ENCODE data around the gene PDIA5.
"Not testable (repeated sequence)": the region's sequence is repeated elsewhere in the genome, so short reads cannot be mapped to it uniquely, and the experiment has no call there.

Gene PDIA5

GRCh38 chr3:123094516-123095313 is 27.9 kb downstream of the PDIA5 start:
- no peak for DNase-seq

GRCh38 chr3:123096126-123096525 is 29.3 kb downstream of the PDIA5 start:
- DNase-seq, result no peak

- DNase-seq, result no peak
Measured at GRCh38 chr3:123096731-123097130, 29.9 kb downstream of the PDIA5 start.

DNA sequence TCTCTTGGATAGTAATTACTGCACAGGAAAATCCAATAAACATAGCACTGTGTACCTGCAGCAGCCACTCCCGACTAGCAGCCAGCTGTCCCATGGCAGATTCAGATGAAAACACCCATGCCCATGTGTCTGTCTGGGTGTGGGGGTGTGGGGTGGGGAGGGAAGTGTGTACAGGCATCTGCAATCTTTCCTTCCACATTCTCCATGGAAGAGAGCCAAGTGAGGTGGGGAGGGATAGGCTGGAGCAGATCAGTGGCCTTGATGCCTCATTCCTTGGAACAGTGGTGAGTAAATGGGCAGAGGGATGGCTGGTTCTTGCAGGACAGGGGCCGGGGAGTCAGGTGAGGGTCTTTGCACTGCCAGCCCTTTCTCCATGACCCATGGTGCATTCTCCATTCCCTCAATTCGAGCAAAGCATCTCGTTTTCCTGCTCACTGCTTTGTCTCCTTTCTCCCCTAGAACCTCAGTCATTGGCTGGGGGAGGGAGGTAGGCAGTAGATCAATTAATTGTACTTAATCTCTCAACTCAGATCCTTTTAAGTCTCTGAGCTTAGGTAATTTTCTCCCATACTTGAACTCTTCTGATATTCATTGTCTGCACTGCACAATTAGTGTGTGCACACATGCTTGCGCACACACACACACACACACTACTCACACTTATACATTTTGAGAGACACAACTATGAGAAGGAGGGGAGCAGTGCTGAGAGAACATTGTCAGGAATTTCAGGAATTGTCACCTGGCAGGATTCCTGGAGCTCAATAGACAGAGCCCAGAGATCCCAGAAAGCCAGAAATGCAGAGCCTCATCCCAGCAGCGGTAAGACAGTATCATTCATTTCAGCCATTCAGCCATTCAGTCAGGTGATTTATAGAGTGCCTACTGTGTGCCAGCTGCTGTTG is 31.9 kb downstream of the PDIA5 start:
- DNase-seq, result no peak

GRCh38 chr3:123099331-123100192 is 32.7 kb downstream of the PDIA5 start:
- DNase-seq, result no peak

DNA sequence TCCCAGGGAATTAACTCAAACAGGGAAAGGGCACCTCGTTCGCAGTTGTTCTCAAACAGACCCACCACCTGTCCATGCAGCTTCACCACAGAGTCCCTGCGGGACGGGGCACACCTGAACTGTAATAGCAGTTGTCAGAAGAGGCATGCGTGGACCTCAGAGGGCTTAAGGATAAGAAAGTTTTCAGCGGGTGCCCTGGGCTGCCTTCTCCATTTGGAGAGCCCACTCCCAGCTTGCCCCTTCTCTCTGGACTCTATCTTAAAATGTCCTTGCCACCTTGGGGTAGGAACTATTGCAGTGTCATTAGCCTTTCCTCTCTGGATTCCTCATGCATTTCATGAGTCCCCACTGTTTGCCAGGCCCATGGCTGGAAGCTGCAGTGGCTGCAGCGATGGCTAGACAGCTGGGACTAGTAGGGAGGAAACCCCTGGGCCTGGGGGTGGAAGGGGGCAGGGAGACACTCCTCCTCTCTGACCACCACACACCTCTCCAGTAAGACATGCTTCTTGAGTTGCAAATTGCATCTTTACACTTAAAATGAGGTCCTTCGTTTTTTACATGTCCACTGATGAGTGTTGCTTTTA is 33.5 kb downstream of the PDIA5 start:
- DNase-seq, result no peak

DNA sequence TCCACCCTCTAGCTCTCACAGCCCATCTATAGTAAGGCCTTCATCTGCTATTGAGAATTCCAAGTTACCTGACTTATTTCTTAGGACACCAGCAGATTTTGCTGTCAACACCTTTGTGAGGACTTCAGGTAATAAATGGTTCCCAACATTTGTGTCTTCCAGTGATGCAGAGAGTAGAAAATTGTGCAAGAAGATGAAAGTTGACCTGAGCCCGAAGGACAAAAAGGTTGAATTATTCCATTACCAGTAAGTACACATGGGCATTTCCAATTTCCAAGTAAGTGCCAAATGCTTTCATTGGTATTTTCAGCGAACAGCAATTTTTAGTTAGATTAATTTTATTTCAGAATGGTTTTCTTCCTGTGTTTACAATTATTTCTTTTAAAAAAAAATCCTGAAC is 35.4 kb downstream of the PDIA5 start:
- DNase-seq, result no peak

- no peak for DNase-seq
Measured at GRCh38 chr3:123102826-123103225, 36.0 kb downstream of the PDIA5 start.

GRCh38 chr3:123104550-123104949 is 37.7 kb downstream of the PDIA5 start:
- no peak for DNase-seq

DNA sequence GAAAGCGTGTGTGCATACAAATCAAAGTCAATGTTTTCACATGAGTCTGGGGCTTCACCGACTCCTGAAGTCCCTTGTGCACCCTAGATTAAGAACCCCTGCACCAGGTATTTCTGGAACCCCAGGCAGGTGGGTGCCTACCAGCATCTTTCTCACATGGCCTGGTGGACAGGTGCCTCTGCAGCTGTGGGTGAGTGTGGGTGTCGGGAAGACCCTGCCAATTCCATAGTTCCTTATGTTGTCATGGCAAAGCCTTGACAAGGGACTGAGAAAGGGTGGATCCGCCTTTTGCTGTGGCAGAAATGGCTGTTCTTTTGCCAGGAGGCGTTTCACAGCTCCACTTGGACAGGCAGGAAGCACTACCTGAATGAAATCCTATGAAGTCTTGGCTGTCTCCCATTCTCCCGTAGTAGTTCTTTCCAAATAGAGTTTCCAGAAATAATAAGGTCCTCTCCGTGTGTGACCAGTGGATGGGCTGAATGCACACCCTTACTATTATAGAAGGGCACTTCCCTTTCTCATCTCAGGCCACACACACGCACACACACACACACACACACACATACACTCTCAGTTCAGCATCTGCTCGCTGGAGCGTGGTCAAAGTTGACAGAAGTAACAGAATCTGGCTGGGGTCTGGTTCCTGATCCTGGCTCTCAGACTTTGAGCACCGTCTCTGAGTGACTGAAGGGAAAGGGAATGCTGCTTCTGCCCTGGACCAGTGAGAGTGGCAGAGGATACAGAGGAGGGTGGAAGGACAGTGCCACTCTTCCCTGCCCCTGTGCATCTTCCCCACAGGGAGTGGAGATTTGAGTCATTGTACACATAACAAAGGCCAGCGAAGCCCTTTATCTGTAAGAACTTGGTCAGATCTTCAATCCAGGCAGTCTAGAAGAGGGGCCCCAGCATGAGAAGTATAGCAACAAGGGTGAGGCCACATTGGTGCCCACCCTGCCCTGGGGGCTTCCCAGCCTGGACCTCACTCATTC is 38.7 kb downstream of the PDIA5 start:
- no peak for DNase-seq

GRCh38 chr3:123110282-123110975 is 43.6 kb downstream of the PDIA5 start:
- no peak for DNase-seq

DNA sequence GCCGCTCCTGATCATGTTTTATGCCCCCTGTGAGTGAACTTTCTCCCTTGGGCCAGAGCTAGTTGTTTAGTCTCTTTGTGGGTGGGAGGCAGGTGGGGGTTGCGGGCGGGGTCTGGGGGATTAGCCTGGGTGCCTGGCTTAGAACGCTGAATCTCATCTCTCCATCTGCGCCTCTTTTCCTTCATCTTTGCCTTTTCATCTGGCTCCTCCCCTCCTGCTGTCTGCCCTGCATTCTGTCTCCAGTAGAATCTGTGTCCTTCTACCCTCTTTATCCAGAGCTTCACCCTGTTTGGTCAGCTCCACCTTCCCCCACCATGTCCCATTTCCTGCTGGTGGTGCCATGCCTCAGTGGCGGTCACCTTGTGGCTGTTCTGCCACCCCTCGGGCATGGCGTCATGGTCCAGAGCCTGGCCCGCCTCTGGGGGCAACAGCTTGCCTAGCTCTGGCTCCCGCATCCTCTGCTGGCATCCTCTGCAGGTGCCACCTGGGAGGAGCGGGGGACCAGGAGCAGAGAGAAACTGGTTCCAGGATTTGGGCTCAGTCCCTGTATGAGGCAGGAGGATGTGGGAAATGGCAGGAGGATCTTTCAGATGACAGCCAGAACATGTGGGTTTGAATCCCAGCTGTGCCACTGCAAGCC is 44.3 kb downstream of the PDIA5 start:
- DNase-seq, result no peak

DNA sequence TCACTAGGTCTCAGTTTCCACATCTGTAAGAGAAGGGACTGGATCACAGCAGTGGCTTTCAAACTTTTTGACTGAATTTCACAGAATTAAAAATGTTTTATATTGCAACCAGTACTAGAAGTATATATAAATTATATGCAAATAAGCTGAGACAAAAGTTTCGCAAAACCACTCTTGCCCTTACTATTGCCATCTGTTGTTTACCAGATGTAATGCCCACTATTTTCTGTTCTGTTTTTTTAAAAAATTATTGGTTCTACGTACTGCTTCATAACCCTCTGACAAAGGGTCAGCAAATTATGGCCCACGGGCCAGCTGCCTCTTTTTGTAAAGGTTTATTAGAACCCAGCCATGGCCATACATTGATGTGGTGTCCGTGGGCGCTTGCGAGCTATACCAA is 44.8 kb downstream of the PDIA5 start:
- no peak for DNase-seq

GRCh38 chr3:123112232-123112631 is 45.4 kb downstream of the PDIA5 start:
- DNase-seq, result no peak

DNA sequence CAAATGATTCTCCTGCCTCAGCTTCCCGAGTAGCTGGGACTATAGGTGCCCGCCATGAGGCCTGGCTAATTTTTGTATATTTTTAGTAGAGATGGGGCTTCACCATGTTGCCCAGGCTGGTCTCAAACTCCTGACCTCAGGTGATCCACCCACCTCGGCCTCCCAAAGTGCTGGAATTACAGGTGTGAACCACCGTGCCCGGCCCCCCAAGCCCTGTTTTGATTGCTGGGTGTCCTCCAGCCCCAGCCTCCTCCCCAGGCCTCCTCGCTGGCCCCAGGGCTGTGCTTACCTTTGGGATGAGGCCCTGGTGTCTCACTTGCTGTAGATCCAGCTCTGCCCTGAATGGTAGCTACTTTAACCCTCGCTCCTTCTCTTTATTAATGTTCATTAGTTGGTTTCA is 45.8 kb downstream of the PDIA5 start:
- DNase-seq, result not testable (repeated sequence)

DNA sequence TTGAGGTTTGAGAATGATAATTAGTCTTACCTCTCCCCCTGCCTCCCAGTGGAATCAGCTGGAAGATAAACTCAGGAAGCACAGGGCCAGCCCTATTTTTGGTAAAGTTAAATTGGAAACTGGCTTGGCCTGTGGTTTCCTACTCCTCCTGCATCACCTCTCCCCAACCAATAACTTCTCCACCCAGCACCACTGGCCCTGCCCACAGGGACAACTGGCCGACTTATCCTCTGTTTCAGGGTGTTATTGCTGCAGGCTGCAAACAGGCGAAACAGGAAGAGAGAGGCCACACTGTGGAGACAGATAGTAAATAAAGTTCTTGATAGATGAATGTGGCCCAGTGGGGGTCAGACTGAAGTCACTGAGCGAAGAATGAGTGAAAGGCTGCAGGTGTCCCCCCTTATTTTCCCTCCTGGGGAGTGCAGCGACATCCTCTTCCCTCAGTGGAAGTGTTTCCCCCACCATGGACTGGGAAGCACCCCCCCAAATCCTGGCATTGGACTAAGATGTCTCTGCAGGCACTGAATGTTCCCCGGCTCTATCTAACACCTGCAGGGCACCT is 47.1 kb downstream of the PDIA5 start:
- DNase-seq, result no peak

DNA sequence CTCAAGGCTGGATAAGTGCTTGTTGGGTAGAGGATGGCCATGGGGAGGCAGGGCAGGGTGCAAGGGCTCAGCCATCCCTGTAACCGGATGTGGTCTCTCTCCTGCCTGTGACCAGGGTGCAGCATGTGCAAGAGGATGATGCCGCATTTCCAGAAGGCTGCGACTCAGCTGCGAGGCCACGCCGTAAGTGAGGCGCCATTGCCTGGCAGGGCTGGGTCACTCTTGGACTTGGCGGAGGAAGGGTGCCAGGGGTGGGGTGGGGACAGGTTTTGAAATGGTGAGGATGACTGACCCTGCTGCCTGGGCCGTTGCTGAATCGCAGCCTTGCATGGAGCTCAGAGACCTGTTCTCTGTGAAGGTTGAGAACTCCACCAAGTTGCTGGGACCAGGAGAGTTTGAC is 49.3 kb downstream of the PDIA5 start:
- no peak for DNase-seq

- no peak for DNase-seq
Measured at GRCh38 chr3:123119388-123119787, 52.6 kb downstream of the PDIA5 start.

DNA sequence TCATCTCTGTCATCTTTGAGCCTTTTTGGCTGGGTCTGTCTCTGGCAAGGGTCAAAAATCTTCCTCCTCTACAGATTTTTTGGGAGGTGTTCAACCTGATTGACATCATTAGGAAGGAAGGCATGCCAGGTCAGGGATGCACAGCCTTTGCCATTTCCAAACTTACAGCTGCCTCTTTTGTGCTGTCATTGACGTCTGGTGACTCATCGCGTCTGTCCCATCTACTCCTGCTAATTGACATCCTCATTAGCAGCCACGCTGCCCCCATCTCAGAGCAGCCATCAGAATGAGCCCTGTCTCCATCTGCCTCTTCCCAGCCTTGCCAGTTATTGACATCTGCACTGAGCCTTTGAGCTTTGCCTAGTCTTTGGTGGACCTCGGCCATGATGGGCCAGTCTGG is 53.0 kb downstream of the PDIA5 start:
- no peak for DNase-seq

GRCh38 chr3:123120573-123120972 is 53.7 kb downstream of the PDIA5 start:
- no peak for DNase-seq

All from activated CD4-positive, CD25-positive, alpha-beta regulatory T cell (primary cell).